Activated T-cell treated with anti-CD3 and anti-CD28 coated beads for 4 hours (primary cell): ENCODE measurements around the gene KCNQ1.

Experiments used
- DNase-seq: peaks from one replicate; pipeline ENCODE4 v3.0.0-alpha.2; 2020

Gene KCNQ1

GRCh38 chr11:2525941-2526807 is 81.4 kb downstream of the KCNQ1 start:
- DNase-seq = no peak

DNA sequence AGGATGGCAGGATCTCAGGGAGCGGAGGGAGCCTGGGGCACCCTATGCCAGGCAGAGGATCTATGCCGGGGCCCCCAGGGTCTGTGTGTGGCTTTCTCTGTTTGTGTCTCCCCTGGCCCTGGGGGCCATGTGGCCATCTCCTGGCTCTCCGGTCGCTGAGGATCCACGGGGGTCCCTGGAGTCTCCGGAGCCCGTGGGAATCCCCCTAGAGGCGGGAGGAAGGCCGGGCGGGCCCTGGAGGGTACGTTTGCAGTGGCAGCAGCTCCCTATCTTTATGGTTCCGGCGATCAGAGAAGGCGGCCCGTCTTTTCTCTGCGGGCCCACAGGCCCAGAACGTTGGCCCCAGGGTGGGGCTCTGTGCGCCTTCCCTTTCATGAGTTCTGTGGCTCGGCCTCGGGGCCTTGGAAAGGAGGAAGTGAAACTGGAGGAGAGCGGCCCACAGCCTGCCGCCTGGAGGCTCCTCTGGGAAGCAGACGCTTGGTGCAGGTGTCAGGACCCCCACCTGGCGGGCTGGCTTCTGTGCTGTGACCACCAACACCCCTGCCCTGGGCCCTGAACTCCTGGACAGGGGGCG is 82.1 kb downstream of the KCNQ1 start:
- no peak for DNase-seq

DNA sequence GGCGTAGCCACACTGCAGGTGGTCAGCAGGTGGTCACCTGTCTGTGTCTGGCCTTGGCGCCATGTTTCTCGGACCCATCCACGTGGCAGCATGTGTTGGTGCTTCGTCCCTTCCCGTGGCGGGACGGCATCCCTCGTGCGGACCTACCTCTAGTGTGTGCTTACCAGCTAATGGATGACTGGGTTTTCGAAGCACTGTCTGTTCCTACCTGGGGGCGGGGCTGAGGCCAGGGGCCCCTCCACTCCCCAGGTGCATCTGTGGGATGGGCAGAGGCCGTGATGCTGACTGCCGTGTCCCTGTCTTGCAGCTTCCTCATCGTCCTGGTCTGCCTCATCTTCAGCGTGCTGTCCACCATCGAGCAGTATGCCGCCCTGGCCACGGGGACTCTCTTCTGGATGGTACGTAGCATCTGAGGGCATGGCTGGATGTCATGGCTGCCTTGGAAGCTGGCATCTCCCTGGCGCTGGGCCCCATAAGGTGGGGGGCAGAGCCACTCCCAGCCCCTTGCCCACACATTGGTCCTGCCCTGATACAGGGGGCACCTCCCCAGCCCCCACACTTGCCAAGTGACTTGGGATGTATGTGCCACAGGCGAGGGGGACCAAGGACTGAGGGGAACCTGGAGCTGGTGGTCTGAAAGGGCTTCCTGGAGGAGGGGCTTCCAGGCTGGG is 82.9 kb downstream of the KCNQ1 start:
- DNase-seq = no peak

- DNase-seq = no peak
These were observed 83.7 kb downstream of the KCNQ1 start for GRCh38 chr11:2528301-2529050.

- DNase-seq = no peak
These were observed 84.4 kb downstream of the KCNQ1 start for GRCh38 chr11:2529173-2529572.

DNA sequence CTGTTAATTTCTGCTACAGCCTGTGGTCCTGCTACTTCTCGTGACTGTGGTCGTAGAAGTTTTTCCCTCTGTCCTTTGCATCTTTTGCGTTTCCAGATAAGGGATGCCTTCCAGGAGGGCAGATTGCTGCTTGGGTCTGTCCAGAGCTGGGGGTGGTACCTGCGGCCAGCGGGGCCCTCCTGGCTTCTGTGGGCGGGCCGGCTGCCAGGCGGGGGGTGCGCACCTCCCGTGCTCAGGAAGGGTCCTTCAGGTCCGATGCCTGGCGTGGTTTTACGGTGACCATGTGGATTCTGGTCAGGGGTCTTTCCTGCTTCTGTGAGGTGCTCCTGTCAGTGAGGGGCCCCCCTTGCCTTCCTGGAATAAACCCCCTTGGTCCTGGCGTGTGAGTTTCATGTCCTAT is 84.8 kb downstream of the KCNQ1 start:
- no peak for DNase-seq

DNA sequence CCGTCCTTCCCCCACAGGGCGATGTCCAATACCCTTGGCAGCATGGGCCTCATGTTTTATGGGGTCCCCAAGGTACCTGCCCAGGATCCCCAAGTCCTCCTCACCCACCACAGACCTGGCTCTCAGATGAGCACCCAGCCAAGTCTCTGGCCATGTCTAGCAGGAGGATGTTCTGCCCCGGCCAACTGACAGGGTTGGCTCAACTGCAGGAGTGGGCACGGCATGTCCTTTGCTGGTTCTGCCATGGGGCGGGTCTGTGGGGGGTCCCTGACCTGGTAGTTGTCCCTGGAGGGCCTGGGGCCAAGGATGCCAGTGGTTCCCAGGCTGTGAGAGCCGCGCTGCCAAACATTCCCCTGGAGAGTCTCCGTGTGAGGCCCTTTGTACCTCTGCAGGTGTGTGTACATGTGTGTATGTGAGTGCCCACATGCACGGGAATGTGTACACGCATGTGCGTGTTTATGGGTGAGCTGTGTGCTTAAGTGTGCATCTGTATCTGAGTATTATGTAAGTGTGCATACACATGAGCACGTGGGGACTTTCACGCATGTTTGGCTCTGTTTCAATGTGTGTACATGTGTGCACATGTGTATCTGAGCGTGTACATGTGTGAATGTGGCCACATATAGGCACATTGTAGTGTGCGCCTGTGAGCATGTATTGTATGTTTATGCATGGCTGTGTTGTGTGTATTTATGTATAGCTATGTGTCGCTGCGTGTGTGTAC is 85.5 kb downstream of the KCNQ1 start:
- DNase-seq = no peak

DNA sequence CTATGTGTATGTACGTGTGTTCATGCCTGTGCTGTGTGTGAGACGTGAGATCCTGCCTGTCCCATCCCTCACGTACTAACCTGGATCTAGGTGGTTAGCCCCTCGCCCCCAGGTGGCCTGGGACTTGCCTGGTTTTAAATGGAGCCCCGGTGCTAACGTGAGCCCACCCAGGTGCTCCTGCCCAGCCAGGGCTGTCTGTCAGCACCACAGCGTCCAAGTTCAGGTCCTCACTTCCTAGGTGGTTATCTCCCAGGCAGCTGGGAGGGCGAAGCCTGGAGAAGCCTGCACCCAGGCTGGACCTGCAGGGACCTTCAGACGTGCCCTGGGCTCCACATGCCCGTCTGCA is 86.0 kb downstream of the KCNQ1 start:
- DNase-seq = no peak

- peak; percentile 63 for DNase-seq
These were observed 86.6 kb downstream of the KCNQ1 start for GRCh38 chr11:2531277-2531986.

GRCh38 chr11:2531987-2532703 is 87.3 kb downstream of the KCNQ1 start:
- DNase-seq = no peak

DNA sequence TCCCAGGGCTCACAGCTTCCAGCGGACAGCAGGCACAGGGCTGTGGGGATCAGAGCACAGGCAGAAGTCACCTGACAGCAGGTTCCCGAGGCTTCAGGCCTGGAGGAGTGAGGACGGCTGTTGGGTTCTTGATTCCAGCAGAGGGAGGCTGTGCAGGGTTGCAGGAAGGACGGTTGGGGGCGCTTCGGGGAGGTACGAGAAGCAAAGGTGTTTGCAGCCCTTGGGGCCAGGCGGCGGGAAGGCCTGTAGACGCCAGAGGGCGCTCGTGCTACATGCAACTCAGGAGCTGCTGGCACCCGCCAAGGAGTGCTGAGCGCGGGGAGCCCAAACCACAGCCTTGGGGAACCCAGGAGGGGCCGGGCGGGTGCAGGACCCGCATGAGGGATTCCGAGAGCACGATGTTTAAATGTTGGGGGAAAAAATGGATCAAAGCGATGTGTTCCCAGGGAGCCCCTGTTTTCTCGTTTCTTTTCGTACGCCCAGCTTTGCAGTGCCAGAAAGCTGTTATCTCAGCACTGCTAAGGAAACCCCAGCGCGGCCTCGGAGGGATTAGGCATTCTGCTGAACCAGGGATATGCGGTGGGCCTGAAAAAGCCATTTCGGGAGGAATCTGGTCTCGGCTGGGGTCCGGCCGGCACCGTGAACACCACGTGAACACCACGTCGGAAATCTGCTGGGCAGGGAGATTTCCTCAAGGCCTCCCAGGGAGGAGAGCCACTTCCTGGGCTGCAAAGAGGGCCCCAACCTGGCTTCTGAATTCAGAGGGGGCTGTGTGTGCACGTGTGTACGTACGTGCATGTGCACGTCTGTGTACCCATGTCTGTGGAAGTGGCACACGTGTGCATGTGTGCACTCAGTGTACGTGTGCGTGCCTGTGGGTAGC is 88.1 kb downstream of the KCNQ1 start:
- peak; percentile 84 for DNase-seq

DNA sequence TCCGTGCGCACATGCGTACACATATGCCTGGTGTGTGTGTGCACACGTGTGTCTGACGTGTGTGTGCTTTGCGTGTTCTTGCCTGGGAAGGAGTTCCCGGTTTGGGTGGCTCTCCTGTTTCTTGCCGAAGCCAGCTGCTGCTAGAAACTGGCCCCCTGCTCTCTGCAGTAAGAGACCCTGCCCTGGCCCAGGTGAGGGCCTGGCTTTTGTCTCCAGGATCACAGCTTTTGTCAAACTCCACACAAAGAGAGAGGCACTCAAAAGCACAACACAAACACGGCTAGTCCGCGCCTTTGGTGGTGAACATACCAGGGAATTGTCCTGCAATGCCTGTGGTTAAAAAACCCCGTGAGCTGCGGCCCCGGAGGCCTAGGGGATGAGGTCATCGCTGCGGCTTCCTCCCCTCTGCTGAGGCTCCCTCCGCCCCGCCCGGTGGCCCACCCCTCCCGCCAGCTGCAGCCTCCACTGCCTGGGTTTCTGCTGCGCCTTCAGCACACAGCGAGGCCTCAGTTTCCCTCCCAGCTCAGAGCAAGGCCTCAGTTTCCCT is 88.9 kb downstream of the KCNQ1 start:
- DNase-seq = no peak

GRCh38 chr11:2534134-2534956 is 89.5 kb downstream of the KCNQ1 start:
- no peak for DNase-seq

DNA sequence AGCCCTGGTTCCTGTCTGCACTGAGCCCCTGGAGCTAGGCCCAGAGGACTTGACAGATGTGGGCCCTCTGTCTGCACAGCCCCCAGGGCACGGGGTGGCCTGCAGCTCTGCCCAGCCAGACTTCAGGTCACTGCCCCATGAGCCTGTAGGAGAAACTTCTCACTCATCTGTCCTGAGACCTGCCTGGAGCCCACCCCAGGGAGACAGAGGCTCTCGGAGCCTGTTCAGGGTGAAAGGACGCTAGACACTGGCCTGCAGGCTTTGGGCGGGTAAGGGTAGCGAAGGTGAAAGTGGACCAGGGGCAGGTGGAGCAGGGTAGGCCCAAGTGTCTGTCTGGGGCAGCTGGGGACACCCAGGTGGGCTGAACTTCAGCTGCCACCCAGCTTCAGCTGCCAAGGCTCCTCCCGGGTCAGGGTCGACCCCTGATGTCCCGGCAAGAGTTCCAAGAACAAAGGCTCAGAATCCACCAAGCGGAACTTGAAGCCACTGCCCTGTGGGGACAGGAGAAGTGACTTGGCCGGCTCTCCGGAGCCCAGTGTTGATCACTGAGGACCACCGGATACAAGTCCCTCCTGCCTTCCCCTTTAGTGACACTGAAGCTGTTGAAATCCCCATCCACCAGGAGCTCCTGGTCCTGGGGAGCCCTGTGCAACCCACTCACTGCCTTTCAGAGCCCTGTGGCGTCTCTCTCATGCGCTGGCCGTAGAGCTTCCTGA is 90.3 kb downstream of the KCNQ1 start:
- no peak for DNase-seq

DNA sequence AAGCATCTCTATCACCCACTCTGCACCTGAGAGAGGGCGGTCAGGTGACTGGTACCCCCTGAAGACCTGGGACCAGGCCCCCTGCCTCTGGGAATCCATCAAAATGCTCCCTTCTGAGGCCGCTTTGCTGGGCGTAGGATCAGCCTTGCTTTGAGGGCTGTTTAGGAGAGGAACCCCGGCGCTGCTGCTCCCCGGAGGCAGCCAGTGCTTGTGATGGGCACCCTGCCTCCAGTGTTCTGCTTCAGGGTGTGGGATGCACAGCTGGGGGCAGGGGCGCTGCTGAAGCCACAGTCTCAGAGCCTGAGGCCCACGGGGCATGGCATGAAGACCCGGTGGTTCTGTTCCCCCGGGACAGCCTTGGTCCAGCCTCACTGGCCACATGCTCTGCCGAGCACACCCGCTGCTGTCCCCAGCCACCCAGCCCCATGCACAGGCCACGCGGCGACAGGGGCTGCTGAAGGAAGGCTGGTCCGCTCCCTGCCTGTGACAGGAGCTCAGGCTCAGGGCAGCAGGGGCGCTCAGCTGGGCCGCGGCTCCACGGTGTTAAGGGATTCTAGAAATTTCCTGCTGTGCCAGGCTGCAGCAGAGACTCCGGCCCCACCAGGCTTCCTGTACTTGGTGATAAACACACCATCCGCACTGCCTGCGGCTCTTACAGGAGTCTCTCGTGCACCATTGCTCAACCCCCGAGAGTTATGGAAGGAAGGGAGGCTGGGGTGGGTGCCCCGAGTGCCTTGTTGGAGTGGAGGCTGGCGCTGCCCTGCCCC is 91.0 kb downstream of the KCNQ1 start:
- no peak for DNase-seq

- DNase-seq = no peak
These were observed 91.7 kb downstream of the KCNQ1 start for GRCh38 chr11:2536440-2536989.

DNA sequence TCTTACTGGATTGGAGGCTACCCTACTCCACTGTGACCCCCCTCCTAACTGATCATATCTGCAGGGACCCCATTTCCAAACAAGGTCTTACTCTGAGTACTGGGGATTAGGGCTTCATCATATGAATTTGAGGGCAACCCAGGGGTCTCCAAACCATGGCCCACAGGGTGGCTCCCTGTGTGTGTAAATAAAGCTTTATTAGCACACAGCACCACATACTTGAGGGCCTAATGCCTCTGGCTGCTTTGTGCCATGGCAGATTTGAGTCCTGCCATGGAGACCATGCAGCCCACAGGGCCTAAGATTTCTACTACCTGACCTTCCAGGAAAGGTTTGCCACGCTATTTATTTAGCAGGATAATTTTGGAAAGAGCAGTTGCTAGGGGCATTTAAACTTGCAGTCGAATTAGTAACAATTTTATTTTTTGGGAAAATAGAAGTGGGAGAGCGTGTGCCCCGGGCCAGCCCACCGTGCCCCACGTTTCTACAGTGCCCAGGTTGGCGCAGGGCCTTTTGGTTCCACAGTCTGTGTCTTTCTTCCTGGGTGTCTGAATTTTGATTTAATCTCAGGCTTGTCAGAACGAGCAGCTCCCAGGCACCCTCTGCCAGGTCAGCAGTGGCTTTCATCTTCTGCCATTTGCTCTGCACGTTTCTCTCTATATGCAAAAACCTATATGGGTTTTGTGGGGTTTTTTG is 92.3 kb downstream of the KCNQ1 start:
- no peak for DNase-seq
